ENCODE data around the gene IL3.

The IL3 gene

GRCh38 chr5:132019337-132019736 lies 41.1 kb upstream of the IL3 start:
- no peak overlapping the region for H3K4me3 ChIP-seq (replicated peaks; ENCODE audit: insufficient read depth, low read length)
- H3K27me3 ChIP-seq (ENCODE audit: insufficient read depth, poor library complexity, severe bottlenecking), result no peaks in the 10 kb centered on the region
- H3K27ac ChIP-seq (replicated peaks), result no peak overlapping the region
- no peak for DNase-seq (ENCODE audit: low read depth in 1 of 2, low spot score in 1 of 2)
- TF ChIP-seq CTCF (IDR thresholded peaks at IDR 0.05; ENCODE audit: insufficient read depth, low read length) (no peak), GABPA (IDR thresholded peaks at IDR 0.05; ENCODE audit: low read depth) (no peak), REST (IDR thresholded peaks at IDR 0.05; ENCODE audit: insufficient replicate concordance, low read depth) (no peak), POLR2AphosphoS5 (IDR thresholded peaks at IDR 0.05; ENCODE audit: low read depth) (no peak), SPI1 (IDR thresholded peaks at IDR 0.05; ENCODE audit: borderline replicate concordance, low read depth) (no peak)

GRCh38 chr5:132019857-132020555 lies 40.4 kb upstream of the IL3 start:
- DNase-seq (ENCODE audit: low read depth in 1 of 2, low spot score in 1 of 2), result no peak
- H3K27ac ChIP-seq (replicated peaks), result no peak overlapping the region
- H3K27me3 ChIP-seq (ENCODE audit: insufficient read depth, poor library complexity, severe bottlenecking), result no peaks in the 10 kb centered on the region
- TF ChIP-seq REST (IDR thresholded peaks at IDR 0.05; ENCODE audit: insufficient replicate concordance, low read depth) (no peak), POLR2AphosphoS5 (IDR thresholded peaks at IDR 0.05; ENCODE audit: low read depth) (no peak), GABPA (IDR thresholded peaks at IDR 0.05; ENCODE audit: low read depth) (no peak), CTCF (IDR thresholded peaks at IDR 0.05; ENCODE audit: insufficient read depth, low read length) (no peak), SPI1 (IDR thresholded peaks at IDR 0.05; ENCODE audit: borderline replicate concordance, low read depth) (no peak)
- no peak overlapping the region for H3K4me3 ChIP-seq (replicated peaks; ENCODE audit: insufficient read depth, low read length)

- TF ChIP-seq SPI1 (IDR thresholded peaks at IDR 0.05; ENCODE audit: borderline replicate concordance, low read depth) (no peak), REST (IDR thresholded peaks at IDR 0.05; ENCODE audit: insufficient replicate concordance, low read depth) (no peak), POLR2AphosphoS5 (IDR thresholded peaks at IDR 0.05; ENCODE audit: low read depth) (no peak), CTCF (IDR thresholded peaks at IDR 0.05; ENCODE audit: insufficient read depth, low read length) (no peak), GABPA (IDR thresholded peaks at IDR 0.05; ENCODE audit: low read depth) (no peak)
- Histone ChIP-seq H3K27me3 (ENCODE audit: insufficient read depth, poor library complexity, severe bottlenecking) (no peaks in the 10 kb centered on the region), H3K4me3 (replicated peaks; ENCODE audit: insufficient read depth, low read length) (no peak overlapping the region), H3K27ac (replicated peaks) (no peak overlapping the region)
- no peak for DNase-seq (ENCODE audit: low read depth in 1 of 2, low spot score in 1 of 2)
Measured at GRCh38 chr5:132020568-132021339, 39.7 kb upstream of the IL3 start.
